GM19452 (cell line): ENCODE measurements around the gene TBX1.

ENCODE experiments used
- ATAC-seq: cut with Tn5 transposase; IDR thresholded peaks from one replicate; pipeline ENCODE4 v1.9.1; 2021; ENCODE audit not compliant: unreplicated experiment

The TBX1 gene

GRCh38 chr22:19760058-19760950 lies at the start of gene TBX1:
TBX1 (plus strand) TSS chr22:19760778; CDS start chr22:19760844, 66 bp downstream.
- no peak for ATAC-seq

GRCh38 chr22:19713245-19713644 lies 47.3 kb upstream of the TBX1 start:
- no peak for ATAC-seq

- ATAC-seq = no peak
Measured at GRCh38 chr22:19713650-19714311, 46.8 kb upstream of the TBX1 start.

GRCh38 chr22:19714312-19715187 lies 46.0 kb upstream of the TBX1 start, which contains the start of gene SEPTIN5:
SEPTIN5 (plus strand) TSS chr22:19714503; CDS start chr22:19714589, 86 bp downstream.
- ATAC-seq = no peak

GRCh38 chr22:19715188-19715930 lies 45.2 kb upstream of the TBX1 start:
- no peak for ATAC-seq

GRCh38 chr22:19716041-19716828 lies 44.3 kb upstream of the TBX1 start:
- no peak for ATAC-seq

GRCh38 chr22:19716829-19717105 lies 43.8 kb upstream of the TBX1 start:
- ATAC-seq = no peak

GRCh38 chr22:19717181-19717580 lies 43.4 kb upstream of the TBX1 start:
- no peak for ATAC-seq

GRCh38 chr22:19717691-19718455 lies 42.7 kb upstream of the TBX1 start:
- no peak for ATAC-seq

GRCh38 chr22:19718456-19719049 lies 42.0 kb upstream of the TBX1 start:
- ATAC-seq = no peak

- no peak for ATAC-seq
Measured at GRCh38 chr22:19719050-19719482, 41.5 kb upstream of the TBX1 start.

- ATAC-seq = no peak
Measured at GRCh38 chr22:19719488-19720021, 41.0 kb upstream of the TBX1 start.

- ATAC-seq = no peak
Measured at GRCh38 chr22:19720150-19720827, 40.3 kb upstream of the TBX1 start.

- no peak for ATAC-seq
Measured at GRCh38 chr22:19720999-19721329, 39.6 kb upstream of the TBX1 start.

- no peak for ATAC-seq
Measured at GRCh38 chr22:19721330-19722177, 39.0 kb upstream of the TBX1 start.

GRCh38 chr22:19722178-19722981 lies 38.2 kb upstream of the TBX1 start:
- no peak for ATAC-seq

GRCh38 chr22:19722982-19723231 lies 37.7 kb upstream of the TBX1 start:
- ATAC-seq = no peak
